Adrenal gland (tissue), 5 donors: Measurements from ENCODE around the gene OPCML.

Experiments used
- CTCF ChIP-seq, 6 experiments: fragments of 450-650 bp in 4 of 6; fragments of 200-600 bp in 2 of 6; sonication (generic) in 1 of 6; IDR thresholded peaks; 1 replicate in 5 of 6; 2 replicates in 1 of 6; pipeline versions ENCODE4 v1.5.1 to v1.8.0; 2016 to 2021; ENCODE audit warnings: antibody characterized with exemption in 6 of 6, mild to moderate bottlenecking in 2 of 6, moderate library complexity in 1 of 6
- POLR2A ChIP-seq, 2 donors: fragments of 450-650 bp; IDR thresholded peaks; one replicate each; pipeline ENCODE4 v1.6.1; 2017; ENCODE audit warnings: antibody characterized with exemption in 2 of 2, mild to moderate bottlenecking in 2 of 2, moderate library complexity in 1 of 2
- donor health status: DM: no; HTN: no; CAD: no.

DNA sequence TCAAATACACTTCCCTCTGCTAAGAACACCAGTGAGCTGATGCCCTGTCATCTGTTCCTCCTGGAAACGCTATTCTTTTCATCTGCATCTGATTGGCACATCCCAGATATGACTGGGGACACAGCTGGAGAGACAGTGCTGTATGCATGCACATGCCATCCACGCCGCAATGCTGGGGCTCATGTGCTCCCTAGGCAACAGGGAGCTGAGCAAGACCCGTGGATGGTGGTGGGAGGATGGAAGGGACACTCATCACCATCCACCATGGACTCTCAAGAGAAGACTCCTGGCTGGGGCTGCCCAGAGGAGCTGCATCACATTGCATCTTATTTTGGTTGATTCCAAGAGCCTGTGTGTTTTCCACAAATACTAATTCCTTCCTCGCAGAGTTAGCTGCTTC, 534.9 kb downstream of the OPCML start:
- TF ChIP-seq CTCF (IDR thresholded peaks at IDR 0.05) (no peak), POLR2A (IDR thresholded peaks at IDR 0.05) (no peak)
